K562 (cell line): ENCODE data around the gene FLT1. TPM values are rescaled to one million over a fixed set of nuclear protein-coding genes. Genes with fewer than 3 reads are reported as not detected.

ENCODE experiments used
- ATAC-seq: fragments of 200-7000 bp; cut with Tn5 transposase; 3 replicates; pipeline ENCODE4 v1.9.1; 2020; ENCODE audit warnings: moderate library complexity
- BruUV-seq: library from RNA; stranded (reverse); fragments of 400-500 nt; replicated peaks from 2 replicates; lab custom pipeline; 2021; lab: Mats Ljungman, UMichigan
- CTCF ChIA-PET: fragments of 300-600 bp; formaldehyde crosslinking; extraction: SDS; loops from one replicate; lab custom pipeline; 2021; ENCODE audit warnings: low intra/inter-chr PET ratio; lab: Yijun Ruan, JAX
- POLR2A ChIA-PET: fragments of 300-600, 350-650 bp; sonication (Branson Sonifier 250); formaldehyde crosslinking; extraction: SDS; loops from one replicate; lab custom pipeline; 2021; ENCODE audit warnings: antibody characterized with exemption, inconsistent platforms; lab: Yijun Ruan, JAX
- DNase-seq, 4 experiments: peaks; one replicate each; pipeline versions ENCODE4 v3.0.0 to v3.0.0-alpha.2; 2011 to 2018; ENCODE audit warnings: low spot score in 3 of 4, mixed read lengths in 3 of 4; ENCODE audit errors: extremely low read depth in 1 of 4
- FAIRE-seq: peaks from 2 replicates; lab custom pipeline; 2011; peaks lifted over from hg19 to GRCh38; lab: Jason Lieb, UNC
- H2AFZ ChIP-seq: 2 replicates; pipeline ENCODE4 v1.6.0; 2011; ENCODE audit warnings: low read depth, low read length, control low read depth, inconsistent platforms
- H3K27ac ChIP-seq: fragments of 200-600 bp; 3 replicates; pipeline ENCODE4 v1.8.0; 2011; ENCODE audit warnings: low read depth, mild to moderate bottlenecking, control low read depth, inconsistent platforms, low read length, moderate library complexity, mixed read lengths; ENCODE audit errors: extremely low read depth
- H3K27me3 ChIP-seq, 2 experiments: fragments of 300-600 bp in 1 of 2; 2 replicates in 1 of 2; 3 replicates in 1 of 2; pipeline versions ENCODE4 v1.6.0 to v1.8.0; 2011; ENCODE audit warnings: inconsistent platforms in 2 of 2, low read length in 2 of 2, mild to moderate bottlenecking in 1 of 2, mixed read lengths in 1 of 2, moderate library complexity in 1 of 2; ENCODE audit not compliant: control insufficient read depth in 2 of 2, insufficient read depth in 2 of 2
- H3K36me3 ChIP-seq: fragments of 300-600 bp; 3 replicates; pipeline ENCODE4 v1.8.0; 2011; ENCODE audit warnings: mild to moderate bottlenecking, low read length, inconsistent platforms; ENCODE audit not compliant: control insufficient read depth, insufficient read depth
- H3K4me1 ChIP-seq, 2 experiments: fragments of 200-600 bp in 1 of 2; replicated peaks in 1 of 2; 2 replicates in 1 of 2; 3 replicates in 1 of 2; pipeline versions ENCODE4 v1.5.1 to v1.8.0; 2011; ENCODE audit warnings: inconsistent platforms in 2 of 2, low read length in 2 of 2, mild to moderate bottlenecking in 1 of 2, mixed read lengths in 1 of 2, moderate library complexity in 1 of 2; ENCODE audit not compliant: control insufficient read depth in 2 of 2, insufficient read depth in 2 of 2
- H3K4me2 ChIP-seq: 2 replicates; pipeline ENCODE4 v1.6.1; 2011; ENCODE audit warnings: low read length, control low read depth, inconsistent platforms, mixed read lengths; ENCODE audit not compliant: insufficient read depth
- H3K4me3 ChIP-seq: fragments of 200-600 bp; sonication (generic), shearing (Covaris generic); 2 replicates; pipeline ENCODE4 v1.5.1; 2016; ENCODE audit warnings: control low read depth, inconsistent platforms
- H3K79me2 ChIP-seq: fragments of 200-600 bp; 3 replicates; pipeline ENCODE4 v1.8.0; 2011; ENCODE audit warnings: low read length, inconsistent platforms; ENCODE audit not compliant: control insufficient read depth, insufficient read depth
- H3K9ac ChIP-seq, 2 experiments: 2 replicates each; pipeline versions ENCODE4 v1.6.0 to v1.6.1; 2011; ENCODE audit warnings: low read depth in 2 of 2, low read length in 2 of 2, control low read depth in 1 of 2, inconsistent platforms in 1 of 2, mild to moderate bottlenecking in 1 of 2, mixed read lengths in 1 of 2; ENCODE audit not compliant: insufficient read depth in 1 of 2
- H3K9me1 ChIP-seq: one replicate; pipeline ENCODE4 v1.6.0; 2011; ENCODE audit warnings: inconsistent platforms, mild to moderate bottlenecking, low read length, moderate library complexity; ENCODE audit not compliant: control insufficient read depth, insufficient read depth
- H3K9me3 ChIP-seq: replicated peaks from 2 replicates; pipeline ENCODE4 v1.5.1; 2011; ENCODE audit warnings: low read depth, low read length, inconsistent platforms; ENCODE audit not compliant: control insufficient read depth, insufficient read depth
- H4K20me1 ChIP-seq: replicated peaks from 2 replicates; pipeline ENCODE4 v1.6.1; 2011; ENCODE audit warnings: low read length, inconsistent platforms, mixed read lengths; ENCODE audit not compliant: control insufficient read depth, insufficient read depth
- HNRNPK ChIP-seq: fragments of 200-400 bp; formaldehyde crosslinking; IDR thresholded peaks from one replicate; pipeline ENCODE4 v1.6.1; 2018; ENCODE audit warnings: mild to moderate bottlenecking, low read depth, low read length; ENCODE audit not compliant: poor library complexity, severe bottlenecking
- PKNOX1 ChIP-seq: fragments of 450-650 bp; IDR thresholded peaks from 2 replicates; pipeline ENCODE4 v1.6.1; 2016
- ZNF280A ChIP-seq: fragments of 450-650 bp; IDR thresholded peaks from 2 replicates; pipeline ENCODE4 v1.6.1; 2018; ENCODE audit warnings: mild to moderate bottlenecking, low read depth; ENCODE audit not compliant: partially characterized antibody
- WGBS: fragments of 100-300 bp; shearing (Covaris generic); methylation state at CpG from one replicate; pipeline ENCODE4 v1.1.6; 2016; ENCODE audit warnings: low coverage, mixed read lengths; ENCODE audit not compliant: insufficient coverage; ENCODE audit errors: missing lambda C conversion rate; 5-methylcytosine and 5-hydroxymethylcytosine counted together
- in situ Hi-C: fragments of 300-500 bp; cut with MboI; formaldehyde crosslinking; loops from 4 replicates; pipeline ENCODE4 v1.15.0; 2018; ENCODE audit warnings: inconsistent platforms, mixed read lengths
- intact Hi-C: fragments of 100-400 bp; cut with micrococcal nuclease; formaldehyde crosslinking; loops from 2 replicates; pipeline ENCODE4 v1.14.2; 2022
- polyA plus RNA-seq, 8 experiments: library from polyadenylated mRNA; depleted of rRNA in 4 of 8; stranded (reverse) in 5 of 8; unstranded in 3 of 8; fragments of >200 nt; fragmentation: Nextera tagmentation in 2 of 8; fragmentation: Illumina TruSeq in 1 of 8; extraction: Ambion mirVana in 2 of 8; extraction: Trizol in 1 of 8; gene quantifications; 2 replicates each; pipeline versions ENCODE4 v1.2.1 to v1.2.3, GENCODE V29; 2011 to 2014; ENCODE audit warnings: inconsistent platforms in 1 of 8, missing spikeins in 1 of 8
- total RNA-seq, 7 experiments: library from RNA; depleted of rRNA in 6 of 7; stranded (reverse); fragments of >200 nt in 6 of 7; fragmentation: Illumina TruSeq in 2 of 7; extraction: Trizol in 2 of 7; gene quantifications; 2 replicates each; pipeline versions ENCODE4 v1.2.1 to v1.2.3, GENCODE V29; 2011 to 2021; ENCODE audit warnings: low replicate concordance in 1 of 7

The FLT1 gene
- total and polyA plus RNA-seq, 9 of the 15 experiments (the other 6 are each of a cell fraction or from before 2014, with no cell fraction given), result 0.01 to 2.0 (median 0.22) TPM

- ATAC-seq (no peak), DNase-seq (no peak), FAIRE-seq (no peak)
- WGBS, result 20% methylated on average over 5 of the region's 6 CpGs
- Histone ChIP-seq H3K27ac (no peak overlapping the region), H3K4me3 (no peak overlapping the region)
- BruUV-seq, result no TSS peak
- in situ Hi-C loops, result no loop called here
- no peak for TF ChIP-seq ZNF280A
- TF ChIP-seq, all 486 proteins: peak for 0
- no peak overlapping the region for H3K9ac ChIP-seq
- no peaks in the 10 kb centered on the region; a peak in 2 of 5 replicates for H3K4me1 ChIP-seq
- no peaks in the 10 kb centered on the region for H3K9me1 ChIP-seq
- H4K20me1 ChIP-seq, result no peaks in the 10 kb centered on the region
- no peaks in the 10 kb centered on the region for H3K79me2 ChIP-seq
- no peak overlapping the region for H2AFZ ChIP-seq
- intact Hi-C loops, result no loop called here
- no peaks in the 10 kb centered on the region for H3K27me3 ChIP-seq
- no peak overlapping the region for H3K4me2 ChIP-seq
- no peaks in the 10 kb centered on the region for H3K9me3 ChIP-seq
- POLR2A ChIA-PET, result no interaction called here
- H3K36me3 ChIP-seq, result no peaks in the 10 kb centered on the region
- CTCF ChIA-PET, result no interaction called here
Observed at GRCh38 chr13:28435917-28436316, 59.0 kb downstream of the FLT1 start.

- no peak for ATAC-seq
- CTCF ChIA-PET, result no interaction called here
Observed at GRCh38 chr13:28434926-28435325, 60.0 kb downstream of the FLT1 start.

More at GRCh38 chr13:28434926-28435325, 60.0 kb downstream of the FLT1 start:
- Histone ChIP-seq H3K9ac (no peak overlapping the region), H3K27me3 (no peaks in the 10 kb centered on the region), H2AFZ (no peak overlapping the region), H3K9me1 (no peaks in the 10 kb centered on the region), H3K36me3 (no peaks in the 10 kb centered on the region), H3K79me2 (no peaks in the 10 kb centered on the region), H3K27ac (no peak overlapping the region), H4K20me1 (no peaks in the 10 kb centered on the region), H3K4me3 (no peak overlapping the region), H3K4me2 (no peak overlapping the region), H3K4me1 (no peaks in the 10 kb centered on the region; a peak in 1 of 5 replicates), H3K9me3 (no peaks in the 10 kb centered on the region)
- TF ChIP-seq HNRNPK, result no peak
- peak; percentile 45 for TF ChIP-seq PKNOX1
- 14% methylated on average over 4 of the region's 4 CpGs for WGBS
- in situ Hi-C loops (no loop called here), intact Hi-C loops (no loop called here)
- POLR2A ChIA-PET, result no interaction called here
- DNase-seq (no peak), FAIRE-seq (no peak)
- no TSS peak for BruUV-seq
